ENCODE results near the gene MGAT5B. TPM values are rescaled to one million over a fixed set of nuclear protein-coding genes. Genes with fewer than 3 reads are reported as not detected.
A peak's percentile ranks its signal among the peaks of the same experiment; 100 is the strongest.

Gene MGAT5B
- total RNA-seq, 1 donor from 2014 or later, result 6.2 TPM

DNA sequence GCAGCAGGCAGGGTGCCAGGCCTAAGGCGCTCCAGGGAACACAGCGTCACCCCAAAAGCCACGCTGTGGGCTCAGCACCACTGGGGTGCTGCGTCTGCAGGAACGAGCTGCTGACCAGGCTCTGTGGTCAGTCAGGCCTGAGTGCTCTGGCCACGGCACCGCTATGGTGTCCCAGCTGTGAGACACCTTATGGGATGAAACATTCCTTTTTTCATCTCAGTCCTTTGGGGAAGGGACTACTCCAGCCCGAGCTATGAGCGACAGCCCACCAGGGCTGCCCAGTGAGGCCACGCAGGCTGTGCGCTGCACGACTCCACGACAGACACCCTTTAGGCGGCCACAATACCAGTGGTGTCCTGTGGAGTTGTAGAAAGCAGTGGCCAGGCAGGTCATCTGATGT lies 11.1 kb downstream of the MGAT5B start:
- Mint-ChIP-seq H3K9me3 (ENCODE audit: unreplicated experiment) (no peaks in the 10 kb centered on the region), H3K27ac (ENCODE audit: unreplicated experiment) (no peak overlapping the region), H3K36me3 (ENCODE audit: low read depth, unreplicated experiment) (peaks cover 8% of the 10 kb centered on the region), H3K4me1 (ENCODE audit: unreplicated experiment) (peaks cover 4% of the 10 kb centered on the region), H3K4me3 (ENCODE audit: unreplicated experiment) (no peak overlapping the region), H3K27me3 (ENCODE audit: unreplicated experiment) (peaks cover 4% of the 10 kb centered on the region)
- TF ChIP-seq CTCF (IDR thresholded peaks at IDR 0.05; ENCODE audit: unreplicated experiment), result no peak
- DNase-seq (ENCODE audit: low spot score), result no peak

GRCh38 chr17:76879691-76880090 lies 11.5 kb downstream of the MGAT5B start:
- Mint-ChIP-seq H3K4me3 (ENCODE audit: unreplicated experiment) (no peak overlapping the region), H3K27me3 (ENCODE audit: unreplicated experiment) (peaks cover 2% of the 10 kb centered on the region), H3K36me3 (ENCODE audit: low read depth, unreplicated experiment) (peaks cover 8% of the 10 kb centered on the region), H3K9me3 (ENCODE audit: unreplicated experiment) (no peaks in the 10 kb centered on the region), H3K4me1 (ENCODE audit: unreplicated experiment) (peaks cover 4% of the 10 kb centered on the region), H3K27ac (ENCODE audit: unreplicated experiment) (no peak overlapping the region)
- TF ChIP-seq CTCF (IDR thresholded peaks at IDR 0.05; ENCODE audit: unreplicated experiment), result no peak
- DNase-seq (ENCODE audit: low spot score), result no peak

GRCh38 chr17:76880268-76880667 lies 12.1 kb downstream of the MGAT5B start:
- Mint-ChIP-seq H3K4me1 (ENCODE audit: unreplicated experiment) (peaks cover 8% of the 10 kb centered on the region), H3K9me3 (ENCODE audit: unreplicated experiment) (no peaks in the 10 kb centered on the region), H3K27me3 (ENCODE audit: unreplicated experiment) (peaks cover 4% of the 10 kb centered on the region), H3K36me3 (ENCODE audit: low read depth, unreplicated experiment) (peaks cover 6% of the 10 kb centered on the region), H3K27ac (ENCODE audit: unreplicated experiment) (no peak overlapping the region), H3K4me3 (ENCODE audit: unreplicated experiment) (no peak overlapping the region)
- TF ChIP-seq CTCF (IDR thresholded peaks at IDR 0.05; ENCODE audit: unreplicated experiment), result no peak
- DNase-seq (ENCODE audit: low spot score), result no peak

DNA sequence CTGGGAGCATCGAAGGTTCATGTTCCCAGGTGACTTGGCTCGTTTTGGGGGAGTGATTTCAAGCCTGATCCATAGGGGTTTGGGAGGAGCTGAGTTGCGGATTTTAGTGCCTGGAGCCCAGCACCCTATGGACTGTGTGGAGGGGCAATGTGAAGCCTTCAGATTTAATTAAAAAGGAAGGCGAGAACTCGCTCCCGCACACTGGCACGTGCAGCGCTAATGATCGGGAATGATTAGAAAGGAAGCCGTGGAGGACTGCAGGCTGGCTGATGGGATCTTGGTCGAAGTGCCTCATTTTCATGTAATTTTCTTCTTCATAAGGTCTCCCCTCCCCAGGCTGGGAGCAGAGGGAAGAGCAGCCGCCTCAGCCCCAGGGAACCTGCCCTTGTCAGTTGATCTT lies 12.8 kb downstream of the MGAT5B start:
- H3K9me3 Mint-ChIP-seq (ENCODE audit: unreplicated experiment), result no peaks in the 10 kb centered on the region
- DNase-seq (ENCODE audit: low spot score), result no peak
- H3K4me3 Mint-ChIP-seq (ENCODE audit: unreplicated experiment), result peak overlapping the region; percentile 31
- peaks cover 5% of the 10 kb centered on the region for H3K27me3 Mint-ChIP-seq (ENCODE audit: unreplicated experiment)
- H3K4me1 Mint-ChIP-seq (ENCODE audit: unreplicated experiment), result peaks cover 15% of the 10 kb centered on the region
- H3K36me3 Mint-ChIP-seq (ENCODE audit: low read depth, unreplicated experiment), result no peaks in the 10 kb centered on the region
- H3K27ac Mint-ChIP-seq (ENCODE audit: unreplicated experiment), result no peak overlapping the region
- no peak for TF ChIP-seq CTCF (IDR thresholded peaks at IDR 0.05; ENCODE audit: unreplicated experiment)

GRCh38 chr17:76881408-76881807 lies 13.2 kb downstream of the MGAT5B start:
- DNase-seq (ENCODE audit: low spot score), result no peak
- H3K4me3 Mint-ChIP-seq (ENCODE audit: unreplicated experiment), result peak overlapping the region; percentile 31
- H3K4me1 Mint-ChIP-seq (ENCODE audit: unreplicated experiment), result peaks cover 15% of the 10 kb centered on the region
- H3K27ac Mint-ChIP-seq (ENCODE audit: unreplicated experiment), result no peak overlapping the region
- H3K36me3 Mint-ChIP-seq (ENCODE audit: low read depth, unreplicated experiment), result no peaks in the 10 kb centered on the region
- peaks cover 5% of the 10 kb centered on the region for H3K27me3 Mint-ChIP-seq (ENCODE audit: unreplicated experiment)
- no peak for TF ChIP-seq CTCF (IDR thresholded peaks at IDR 0.05; ENCODE audit: unreplicated experiment)
- no peaks in the 10 kb centered on the region for H3K9me3 Mint-ChIP-seq (ENCODE audit: unreplicated experiment)
